LNCaP clone FGC (cell line): ENCODE measurements around the gene DVL3.

ENCODE experiments used
- DNase-seq: peaks from one replicate; pipeline ENCODE4 v3.0.0-alpha.2; 2011; ENCODE audit warnings: low read depth
- H3K4me3 ChIP-seq: 2 replicates; pipeline ENCODE4 v1.5.1; 2011; ENCODE audit warnings: mild to moderate bottlenecking, low read depth, low read length, control low read depth
- TF ChIP-seq, protein P1 (sequence below): IDR thresholded peaks from 2 replicates; pipeline ENCODE4 v1.5.1; 2012; ENCODE audit warnings: mild to moderate bottlenecking; ENCODE audit not compliant: control insufficient read depth, insufficient read depth; ENCODE audit errors: extremely low read depth

Gene DVL3

DNA sequence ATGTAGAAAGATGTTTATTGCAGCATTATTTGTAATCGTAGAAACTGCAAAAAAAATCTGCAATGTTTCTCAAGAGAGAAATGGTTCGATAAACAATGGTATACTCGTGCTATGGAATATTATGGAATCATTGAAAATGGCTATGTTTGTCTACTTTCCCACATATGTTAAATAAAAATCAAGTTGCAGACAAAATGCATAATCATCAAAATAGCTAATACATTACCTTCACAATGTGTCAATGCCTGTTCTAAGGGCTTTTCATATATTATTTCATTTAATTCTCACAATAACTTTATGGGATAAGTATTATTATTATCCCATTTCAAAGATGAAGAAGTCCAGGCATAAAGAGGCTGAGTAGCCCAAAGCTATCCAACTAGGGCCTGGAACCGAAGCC, 22.2 kb upstream of the DVL3 start:
- peak overlapping the region; percentile 82 for H3K4me3 ChIP-seq
- DNase-seq = no peak
- TF ChIP-seq, protein P1, sequence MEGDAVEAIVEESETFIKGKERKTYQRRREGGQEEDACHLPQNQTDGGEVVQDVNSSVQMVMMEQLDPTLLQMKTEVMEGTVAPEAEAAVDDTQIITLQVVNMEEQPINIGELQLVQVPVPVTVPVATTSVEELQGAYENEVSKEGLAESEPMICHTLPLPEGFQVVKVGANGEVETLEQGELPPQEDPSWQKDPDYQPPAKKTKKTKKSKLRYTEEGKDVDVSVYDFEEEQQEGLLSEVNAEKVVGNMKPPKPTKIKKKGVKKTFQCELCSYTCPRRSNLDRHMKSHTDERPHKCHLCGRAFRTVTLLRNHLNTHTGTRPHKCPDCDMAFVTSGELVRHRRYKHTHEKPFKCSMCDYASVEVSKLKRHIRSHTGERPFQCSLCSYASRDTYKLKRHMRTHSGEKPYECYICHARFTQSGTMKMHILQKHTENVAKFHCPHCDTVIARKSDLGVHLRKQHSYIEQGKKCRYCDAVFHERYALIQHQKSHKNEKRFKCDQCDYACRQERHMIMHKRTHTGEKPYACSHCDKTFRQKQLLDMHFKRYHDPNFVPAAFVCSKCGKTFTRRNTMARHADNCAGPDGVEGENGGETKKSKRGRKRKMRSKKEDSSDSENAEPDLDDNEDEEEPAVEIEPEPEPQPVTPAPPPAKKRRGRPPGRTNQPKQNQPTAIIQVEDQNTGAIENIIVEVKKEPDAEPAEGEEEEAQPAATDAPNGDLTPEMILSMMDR = no peak

GRCh38 chr3:184133840-184134745, 21.1 kb upstream of the DVL3 start:
- TF ChIP-seq, protein P1 = no peak
- peak overlapping the region; percentile 82 for H3K4me3 ChIP-seq
- DNase-seq = peak; percentile 99

- TF ChIP-seq, protein P1 = no peak
- H3K4me3 ChIP-seq = peak overlapping the region; percentile 82
- DNase-seq = no peak
Measured at GRCh38 chr3:184134746-184135148, 20.4 kb upstream of the DVL3 start.

DNA sequence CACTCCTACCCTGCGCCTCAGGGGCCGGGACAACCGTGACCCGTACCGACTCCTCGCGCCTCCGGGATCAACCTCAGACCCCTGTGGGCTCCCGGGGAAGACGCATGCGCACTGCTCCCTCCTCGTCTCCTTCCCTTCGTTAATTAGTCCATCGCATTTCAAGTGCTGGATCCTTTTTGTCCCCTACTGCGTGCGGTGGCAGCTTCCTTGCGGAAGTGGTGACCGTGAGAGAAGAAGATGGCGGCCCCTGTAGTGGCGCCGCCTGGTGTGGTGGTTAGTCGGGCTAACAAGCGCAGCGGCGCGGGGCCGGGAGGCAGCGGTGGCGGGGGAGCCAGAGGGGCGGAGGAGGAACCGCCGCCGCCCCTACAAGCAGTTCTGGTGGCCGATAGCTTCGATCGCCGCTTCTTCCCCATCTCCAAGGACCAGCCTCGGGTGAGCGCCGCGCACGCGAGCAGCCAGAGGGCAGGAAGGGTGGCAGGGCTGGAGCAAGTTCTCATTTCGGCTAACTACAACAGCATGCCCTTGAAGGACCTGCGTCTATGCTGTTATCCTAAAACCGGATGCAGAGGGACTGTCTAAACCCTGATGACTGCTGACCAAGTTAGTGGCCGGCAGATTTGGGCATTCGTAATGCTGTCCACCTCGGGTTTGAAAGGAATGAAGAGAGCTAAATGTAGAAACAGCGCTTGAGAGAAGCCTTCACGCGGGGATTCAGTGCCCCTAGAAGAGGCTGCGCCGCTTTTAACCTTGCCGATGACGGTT, 19.8 kb upstream of the DVL3 start, which contains the start of gene EIF2B5:
Gene EIF2B5 (plus strand): TSS at position 210 of the 762 bp plus-strand sequence. CDS start 28 bp downstream, at position 238.
- TF ChIP-seq, protein P1 = peak; percentile 39
- H3K4me3 ChIP-seq = peak within 1 kb of the TSS; percentile 82
- DNase-seq = peak; percentile 87

GRCh38 chr3:184135911-184136260, 19.3 kb upstream of the DVL3 start:
- DNase-seq = no peak
- TF ChIP-seq, protein P1 = no peak

GRCh38 chr3:184140436-184140835, 14.7 kb upstream of the DVL3 start:
- DNase-seq = no peak
- no peak overlapping the region for H3K4me3 ChIP-seq
- TF ChIP-seq, protein P1 = no peak

More at GRCh38 chr3:184135911-184136260, 19.3 kb upstream of the DVL3 start:
- peak overlapping the region; percentile 82 for H3K4me3 ChIP-seq
